CD4-positive, alpha-beta T cell treated with Interleukin-4 for 4 hours (primary cell): Measurements from ENCODE around the gene TSHZ2.

Experiments used
- DNase-seq: peaks from one replicate; pipeline ENCODE4 v3.0.0-alpha.2; 2020

The TSHZ2 gene

GRCh38 chr20:53216478-53216855 lies 244.3 kb downstream of the TSHZ2 start:
- DNase-seq: peak; percentile 36

- DNase-seq: peak; percentile 71
Measured at GRCh38 chr20:53216856-53217576, 244.9 kb downstream of the TSHZ2 start.

- DNase-seq: no peak
Measured at GRCh38 chr20:53220482-53221307, 248.5 kb downstream of the TSHZ2 start.

- no peak for DNase-seq
Measured at GRCh38 chr20:53221731-53222130, 249.6 kb downstream of the TSHZ2 start.

- DNase-seq: no peak
Measured at GRCh38 chr20:53222416-53222815, 250.3 kb downstream of the TSHZ2 start.

GRCh38 chr20:53222932-53223331 lies 250.8 kb downstream of the TSHZ2 start:
- no peak for DNase-seq

- no peak for DNase-seq
Measured at GRCh38 chr20:53223626-53224172, 251.5 kb downstream of the TSHZ2 start.

- no peak for DNase-seq
Measured at GRCh38 chr20:53224851-53225250, 252.7 kb downstream of the TSHZ2 start.

- no peak for DNase-seq
Measured at GRCh38 chr20:53226826-53227225, 254.7 kb downstream of the TSHZ2 start.

- DNase-seq: no peak
Measured at GRCh38 chr20:53227523-53227922, 255.4 kb downstream of the TSHZ2 start.

- no peak for DNase-seq
Measured at GRCh38 chr20:53231061-53231460, 258.9 kb downstream of the TSHZ2 start.

- no peak for DNase-seq
Measured at GRCh38 chr20:53237461-53237860, 265.3 kb downstream of the TSHZ2 start.

- no peak for DNase-seq
Measured at GRCh38 chr20:53238121-53238660, 266.0 kb downstream of the TSHZ2 start.

GRCh38 chr20:53243152-53243551 lies 271.0 kb downstream of the TSHZ2 start:
- DNase-seq: no peak

GRCh38 chr20:53244711-53245110 lies 272.6 kb downstream of the TSHZ2 start:
- no peak for DNase-seq

- no peak for DNase-seq
Measured at GRCh38 chr20:53245574-53245973, 273.4 kb downstream of the TSHZ2 start.

GRCh38 chr20:53247468-53248103 lies 275.4 kb downstream of the TSHZ2 start:
- no peak for DNase-seq

- DNase-seq: no peak
Measured at GRCh38 chr20:53250456-53250855, 278.3 kb downstream of the TSHZ2 start.

- no peak for DNase-seq
Measured at GRCh38 chr20:53252002-53252401, 279.8 kb downstream of the TSHZ2 start.

GRCh38 chr20:53253668-53254067 lies 281.5 kb downstream of the TSHZ2 start:
- DNase-seq: no peak

- DNase-seq: no peak
Measured at GRCh38 chr20:53255102-53255710, 283.0 kb downstream of the TSHZ2 start.

- DNase-seq: no peak
Measured at GRCh38 chr20:53258741-53259140, 286.6 kb downstream of the TSHZ2 start.

- DNase-seq: no peak
Measured at GRCh38 chr20:53260168-53260567, 288.0 kb downstream of the TSHZ2 start.
